ENCODE results near the gene SMARCB1.

Gene SMARCB1

DNA sequence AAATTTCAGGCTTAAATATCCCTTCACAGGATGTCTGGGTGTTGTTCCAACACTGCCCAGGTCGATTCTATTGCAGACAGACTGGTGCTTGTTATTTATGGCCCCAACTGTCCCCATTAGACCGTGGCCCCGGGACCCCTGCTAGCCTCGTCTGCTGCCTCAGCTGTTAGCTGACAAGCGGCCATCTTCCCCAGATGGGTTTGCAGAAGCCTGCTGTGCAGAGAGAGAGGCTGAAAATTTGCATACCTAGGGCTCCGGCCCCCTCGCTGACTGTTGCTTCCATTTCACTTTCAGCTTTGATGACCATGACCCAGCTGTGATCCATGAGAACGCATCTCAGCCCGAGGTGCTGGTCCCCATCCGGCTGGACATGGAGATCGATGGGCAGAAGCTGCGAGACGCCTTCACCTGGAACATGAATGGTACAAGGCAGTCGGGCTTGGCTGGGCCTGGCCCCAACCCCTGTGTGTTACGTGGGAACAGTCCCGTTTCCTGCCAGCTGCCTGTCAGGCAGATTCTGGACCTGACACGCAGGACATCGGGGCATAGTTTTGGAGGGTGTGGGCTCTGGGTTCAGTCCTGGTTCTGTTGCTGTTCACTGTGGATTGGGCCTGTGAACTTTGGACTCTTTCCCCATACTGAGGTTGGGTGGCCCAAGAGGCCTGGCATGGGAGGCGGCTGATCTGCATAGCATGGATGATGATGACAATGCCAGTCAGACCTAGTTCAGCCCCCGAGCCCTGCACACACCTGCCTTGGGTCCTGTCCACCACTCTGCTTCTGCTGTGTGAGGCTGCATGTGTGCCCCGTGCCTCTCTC lies 16.4 kb downstream of the SMARCB1 start:
- DNase-seq (ENCODE audit: low read depth): no peak

- no peak for DNase-seq (ENCODE audit: low read depth)
These were observed 18.1 kb downstream of the SMARCB1 start for GRCh38 chr22:23804781-23805291.

DNA sequence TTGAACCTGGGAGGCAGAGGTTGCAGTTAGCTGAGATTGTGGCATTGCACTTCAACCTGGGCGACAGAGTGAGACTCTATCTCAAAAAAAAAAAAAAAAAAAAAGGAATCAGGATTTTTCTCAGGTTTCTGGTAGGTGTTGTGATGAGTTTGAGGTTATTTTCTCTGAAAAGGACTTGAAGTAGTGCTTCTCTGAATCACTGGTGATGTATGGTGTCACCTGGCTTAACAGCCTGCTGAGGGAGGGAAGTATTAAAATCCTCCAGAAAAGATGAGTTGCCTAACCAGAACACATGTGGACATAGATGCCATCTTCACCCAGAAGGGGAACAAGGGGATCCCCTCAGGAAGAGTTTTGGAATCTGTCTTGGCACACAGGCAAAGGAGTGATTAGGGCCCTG lies 20.1 kb downstream of the SMARCB1 start:
- DNase-seq (ENCODE audit: low read depth): no peak

DNA sequence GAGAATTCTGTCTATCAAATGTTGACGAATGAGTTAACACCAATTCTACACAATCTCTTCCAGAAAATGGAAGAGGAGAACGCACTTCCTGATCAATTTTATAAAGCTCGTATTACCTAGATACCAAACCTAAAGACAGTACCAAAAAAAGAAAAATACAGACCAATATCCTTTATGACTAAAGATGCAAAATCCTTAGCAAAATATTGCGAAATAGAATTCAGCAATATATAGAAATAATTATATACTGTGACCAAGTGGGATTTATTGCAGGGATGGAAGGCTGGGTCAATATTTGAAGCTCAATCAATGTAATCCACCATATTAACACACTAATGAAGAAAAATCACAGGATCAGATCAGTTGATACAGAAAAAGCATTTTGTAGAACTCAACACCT lies 25.6 kb downstream of the SMARCB1 start:
- no peak for DNase-seq (ENCODE audit: low read depth)

GRCh38 chr22:23815541-23816155 lies 28.9 kb downstream of the SMARCB1 start:
- DNase-seq (ENCODE audit: low read depth): no peak

DNA sequence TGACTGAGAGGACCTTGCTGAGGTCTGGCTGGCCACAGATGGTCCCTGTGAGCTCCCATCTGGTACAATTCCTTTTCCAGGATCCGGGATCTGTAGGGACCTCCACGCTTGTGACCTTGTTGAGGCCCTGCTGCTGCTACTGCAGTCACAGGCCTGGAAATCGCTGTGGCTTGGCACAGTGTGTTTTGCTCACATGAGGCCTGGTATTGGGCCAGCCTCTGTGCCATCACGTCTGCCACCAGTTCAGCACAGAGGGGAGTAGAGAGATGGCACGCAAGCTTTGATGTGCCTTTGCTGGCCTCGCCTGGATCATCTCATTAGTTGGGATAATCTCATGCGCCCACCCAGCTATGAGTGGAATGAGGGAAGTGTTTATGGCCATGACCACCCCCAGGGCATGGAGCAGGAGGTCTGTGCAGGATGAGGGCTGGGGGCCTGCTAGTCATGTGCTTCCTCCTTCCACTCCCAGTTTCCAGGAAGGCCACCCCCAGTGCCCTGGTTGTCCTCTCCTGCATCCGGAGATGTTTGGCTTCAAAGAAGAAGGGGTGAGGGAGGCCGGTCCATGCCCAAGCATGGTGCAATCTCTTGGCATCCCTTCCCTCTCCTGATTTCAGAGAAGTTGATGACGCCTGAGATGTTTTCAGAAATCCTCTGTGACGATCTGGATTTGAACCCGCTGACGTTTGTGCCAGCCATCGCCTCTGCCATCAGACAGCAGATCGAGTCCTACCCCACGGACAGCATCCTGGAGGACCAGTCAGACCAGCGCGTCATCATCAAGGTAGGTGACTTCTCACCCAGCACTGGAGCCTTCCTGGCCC lies 29.6 kb downstream of the SMARCB1 start:
- no peak for DNase-seq (ENCODE audit: low read depth)

DNA sequence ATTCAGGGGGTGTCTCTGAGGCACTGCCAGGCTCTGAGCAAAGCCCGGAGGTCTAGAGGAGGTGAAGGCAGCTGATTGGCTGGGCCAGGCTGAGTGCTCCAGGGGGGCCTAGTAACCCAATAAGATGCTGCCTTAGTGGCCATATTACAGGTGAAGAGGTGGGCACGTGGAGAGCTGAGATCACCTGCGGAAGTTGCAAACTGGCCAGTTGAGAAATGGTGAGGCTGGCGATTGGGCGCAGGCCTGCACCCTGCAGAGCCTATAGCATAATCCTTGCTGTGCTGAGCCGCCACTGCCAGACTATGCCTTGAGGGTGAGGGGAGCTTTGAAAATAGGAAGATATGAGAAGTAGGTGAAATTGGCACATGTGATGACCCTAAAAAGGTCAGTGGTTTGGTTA lies 30.4 kb downstream of the SMARCB1 start:
- DNase-seq (ENCODE audit: low read depth): no peak

DNA sequence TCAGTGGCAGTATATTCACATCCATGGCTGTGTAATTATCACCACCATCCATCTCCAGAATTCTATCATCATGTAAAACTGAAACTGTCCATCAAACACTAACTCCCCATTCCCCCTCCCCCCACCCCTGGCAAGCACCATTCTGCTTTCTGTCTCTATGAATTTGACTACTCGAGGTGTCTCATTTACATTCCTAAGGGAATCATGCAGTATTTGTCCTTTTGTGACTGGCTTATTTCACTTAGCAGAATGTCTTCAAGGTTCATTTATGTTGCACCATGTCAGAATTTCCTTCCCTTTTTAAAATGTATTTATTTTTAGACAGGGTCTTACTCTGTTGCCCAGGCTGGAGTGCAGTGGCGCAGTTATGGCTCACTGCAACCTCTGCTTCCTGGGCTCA lies 31.8 kb downstream of the SMARCB1 start:
- DNase-seq (ENCODE audit: low read depth): no peak

- DNase-seq (ENCODE audit: low read depth): no peak
These were observed 34.0 kb downstream of the SMARCB1 start for GRCh38 chr22:23820748-23821211.

- no peak for DNase-seq (ENCODE audit: low read depth)
These were observed 35.4 kb downstream of the SMARCB1 start for GRCh38 chr22:23822101-23822671.

DNA sequence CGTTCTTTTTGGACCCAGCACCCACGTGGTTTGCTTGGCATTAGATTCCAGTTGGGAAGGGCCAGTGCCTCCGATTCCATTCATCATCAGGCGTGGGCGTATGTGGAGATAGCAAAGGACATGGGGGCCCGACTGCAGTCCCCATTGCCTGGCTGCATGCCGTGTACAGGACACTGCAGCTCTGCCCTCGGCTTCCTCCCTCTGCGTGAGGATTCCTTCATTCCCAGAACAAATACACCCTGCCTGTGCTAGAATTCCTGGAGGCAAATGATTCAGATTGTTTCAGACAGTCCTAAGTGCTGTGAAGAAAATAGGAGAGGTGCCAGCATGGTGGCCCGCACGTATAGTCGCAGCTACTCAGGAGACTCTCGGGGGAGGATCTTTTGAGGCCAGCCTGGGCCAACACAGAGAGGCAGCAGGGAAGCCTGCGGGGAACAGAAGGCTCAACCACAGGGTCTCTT lies 36.6 kb downstream of the SMARCB1 start:
- DNase-seq (ENCODE audit: low read depth): no peak

DNA sequence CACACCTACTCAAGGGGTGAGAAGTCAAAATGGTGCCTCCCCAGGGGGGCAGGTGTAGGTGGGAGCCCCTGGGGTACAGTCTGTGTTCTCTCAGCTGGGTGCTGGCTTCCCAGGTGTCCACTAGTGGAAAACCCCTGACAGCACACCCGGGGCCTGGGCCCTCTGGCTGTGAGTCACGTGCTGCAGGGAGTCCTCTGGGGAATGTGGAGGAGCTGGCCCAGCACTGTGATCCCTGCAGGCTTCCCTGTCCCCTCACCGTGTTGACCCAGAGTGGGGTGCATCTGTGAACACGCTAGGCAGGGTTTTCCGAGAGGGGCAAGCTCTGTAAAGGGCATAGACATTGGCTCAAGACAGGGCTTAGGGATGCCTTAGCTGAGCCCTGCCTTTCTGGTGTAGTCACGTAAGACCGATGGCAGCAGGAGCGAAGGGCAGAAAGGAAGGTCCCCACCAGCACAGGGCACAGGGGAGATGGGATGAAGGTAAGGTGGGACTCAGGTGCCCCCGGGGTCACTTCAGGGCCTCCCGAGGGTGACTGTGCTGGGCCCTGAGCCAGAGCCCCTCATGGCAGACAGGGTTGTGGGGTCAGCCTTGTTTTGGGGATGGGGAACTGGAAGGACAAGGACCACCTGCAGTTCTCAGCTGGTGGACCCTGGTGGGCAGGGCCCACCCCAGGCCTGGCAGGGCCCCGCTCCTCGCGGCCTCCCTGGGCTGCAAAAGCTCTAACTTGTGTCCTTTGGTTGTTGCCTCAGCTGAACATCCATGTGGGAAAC lies 37.9 kb downstream of the SMARCB1 start:
- no peak for DNase-seq (ENCODE audit: low read depth)

GRCh38 chr22:23825246-23825905 lies 38.6 kb downstream of the SMARCB1 start:
- no peak for DNase-seq (ENCODE audit: low read depth)

GRCh38 chr22:23826510-23827350 lies 40.0 kb downstream of the SMARCB1 start:
- no peak for DNase-seq (ENCODE audit: low read depth)

DNA sequence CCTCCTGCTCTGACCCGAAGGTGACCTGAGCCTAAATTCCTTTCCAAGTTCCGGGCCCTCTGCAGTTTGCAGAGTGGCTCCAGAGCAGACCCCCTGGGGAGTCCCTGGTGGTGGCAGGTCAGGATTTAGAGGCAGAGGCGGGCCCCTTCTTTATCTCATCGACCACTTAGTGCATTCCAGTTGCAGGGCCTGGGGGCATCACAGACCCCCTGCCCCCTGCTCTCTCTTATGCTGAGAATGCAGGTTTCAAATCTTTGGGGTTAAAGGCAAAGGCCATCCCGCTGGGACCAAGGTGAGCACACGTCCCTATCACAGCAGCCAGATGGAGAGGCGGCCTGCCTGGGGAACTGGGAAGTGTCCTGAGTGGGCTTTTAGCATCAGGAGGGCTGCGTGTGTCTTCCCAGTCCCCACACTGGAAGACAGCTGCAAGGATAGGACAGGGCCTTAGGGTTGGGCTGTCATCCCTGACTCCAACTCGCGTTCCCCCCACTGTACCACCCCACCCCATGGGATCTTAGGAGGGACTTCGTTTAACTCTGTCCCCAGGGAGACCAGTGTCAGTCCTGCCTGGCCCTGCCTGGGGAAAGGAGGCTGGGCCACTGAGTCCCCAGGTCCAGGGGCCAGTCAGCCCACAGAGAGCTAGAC lies 40.7 kb downstream of the SMARCB1 start:
- no peak for DNase-seq (ENCODE audit: low read depth)

- no peak for DNase-seq (ENCODE audit: low read depth)
These were observed 42.3 kb downstream of the SMARCB1 start for GRCh38 chr22:23828800-23829680.

DNA sequence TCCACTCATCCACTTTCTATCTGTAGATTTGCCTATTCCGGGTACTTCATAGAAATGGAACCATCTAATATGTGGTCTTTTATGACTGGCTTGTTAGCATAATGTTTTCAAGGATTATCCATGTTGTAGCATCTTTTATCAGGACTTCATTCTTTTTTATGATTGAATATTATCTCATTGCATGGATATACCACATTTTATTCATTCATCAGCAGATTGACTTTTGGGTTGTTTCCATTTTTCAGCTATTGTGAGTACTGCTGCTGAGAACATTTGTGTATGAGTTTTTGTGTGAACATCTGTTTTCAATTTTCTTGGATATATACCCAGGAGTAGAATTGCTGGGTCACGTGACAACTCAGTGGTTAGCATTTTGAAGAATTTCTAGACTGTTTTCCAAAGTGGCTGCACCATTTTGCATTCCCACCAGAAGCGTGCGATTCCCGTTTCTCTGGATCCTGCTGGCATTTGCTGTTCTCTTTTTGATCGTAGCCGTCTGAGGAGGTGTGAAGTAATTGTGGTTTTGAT lies 43.1 kb downstream of the SMARCB1 start:
- no peak for DNase-seq (ENCODE audit: low read depth)

DNA sequence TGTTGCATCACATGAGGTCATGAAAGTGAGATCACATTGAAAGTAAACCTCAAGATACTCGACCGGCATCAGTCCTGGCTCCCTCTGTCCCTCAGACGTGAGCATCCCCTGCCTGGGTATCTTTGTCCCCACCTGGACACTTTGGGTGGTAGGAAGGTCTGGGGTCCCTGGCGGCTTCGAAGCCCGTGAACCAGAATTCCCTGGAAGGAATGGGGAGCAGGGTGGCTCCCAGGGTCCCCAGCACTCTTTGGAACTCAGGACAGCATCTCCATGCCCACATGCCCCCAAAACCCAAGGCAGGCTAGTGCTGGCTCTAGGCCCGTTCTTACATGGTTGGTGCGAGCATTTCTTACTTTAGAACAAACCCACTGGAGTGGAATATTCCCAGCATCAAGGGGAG lies 44.5 kb downstream of the SMARCB1 start:
- DNase-seq (ENCODE audit: low read depth): no peak

Data from HS-27A (cell line).